Measurements from ENCODE around the gene CAMK1D.
A peak's percentile ranks its signal among the peaks of the same experiment; 100 is the strongest.
"Not testable (repeated sequence)": the region's sequence is repeated elsewhere in the genome, so short reads cannot be mapped to it uniquely, and the experiment has no call there.

The CAMK1D gene

DNA sequence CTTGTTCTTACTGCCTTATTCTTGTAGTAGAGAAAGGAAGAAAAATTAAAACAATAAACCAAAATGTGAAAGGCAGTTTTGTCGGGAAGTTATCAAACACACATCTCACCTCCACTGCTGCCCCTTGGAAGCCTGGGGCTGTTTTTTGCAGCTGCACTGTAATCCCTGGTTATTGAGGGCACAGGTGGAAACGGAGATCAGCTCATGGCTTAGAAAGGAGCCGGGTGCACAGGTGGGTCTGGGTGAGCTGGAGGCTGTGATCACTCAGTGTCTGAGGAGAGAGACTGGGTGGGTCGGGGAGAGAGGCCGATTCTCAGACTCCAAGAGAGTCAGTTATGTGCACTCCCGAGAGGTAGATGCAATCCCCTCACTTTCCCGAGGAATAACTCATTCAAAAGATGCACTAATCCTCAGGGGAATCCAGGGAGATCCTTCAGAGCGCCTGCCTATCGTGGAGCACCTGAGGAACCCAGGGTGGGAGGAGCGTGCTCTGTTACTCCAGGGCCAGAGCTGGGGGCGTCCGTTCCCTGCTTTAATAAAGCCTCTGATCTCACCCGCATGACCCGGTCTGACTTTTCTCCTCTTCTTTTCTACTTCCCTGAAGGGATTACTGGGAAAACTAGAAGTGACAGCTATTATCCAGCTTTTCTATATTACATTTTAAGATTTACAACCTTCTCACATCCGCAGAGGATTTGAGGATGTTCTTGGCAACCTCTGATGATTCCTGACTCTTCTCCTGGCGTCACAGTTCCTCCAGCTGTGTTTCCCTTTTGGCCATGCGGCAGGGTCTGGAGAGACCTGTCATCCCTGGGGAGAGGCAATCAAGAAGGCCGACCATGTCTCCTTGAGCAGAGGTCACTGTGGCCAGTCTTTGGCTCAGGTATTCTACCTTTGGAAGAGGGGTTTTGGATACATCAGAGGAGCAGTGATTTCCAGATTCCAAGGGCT, 82.1 kb downstream of the CAMK1D start:
- DNase-seq, result no peak

DNA sequence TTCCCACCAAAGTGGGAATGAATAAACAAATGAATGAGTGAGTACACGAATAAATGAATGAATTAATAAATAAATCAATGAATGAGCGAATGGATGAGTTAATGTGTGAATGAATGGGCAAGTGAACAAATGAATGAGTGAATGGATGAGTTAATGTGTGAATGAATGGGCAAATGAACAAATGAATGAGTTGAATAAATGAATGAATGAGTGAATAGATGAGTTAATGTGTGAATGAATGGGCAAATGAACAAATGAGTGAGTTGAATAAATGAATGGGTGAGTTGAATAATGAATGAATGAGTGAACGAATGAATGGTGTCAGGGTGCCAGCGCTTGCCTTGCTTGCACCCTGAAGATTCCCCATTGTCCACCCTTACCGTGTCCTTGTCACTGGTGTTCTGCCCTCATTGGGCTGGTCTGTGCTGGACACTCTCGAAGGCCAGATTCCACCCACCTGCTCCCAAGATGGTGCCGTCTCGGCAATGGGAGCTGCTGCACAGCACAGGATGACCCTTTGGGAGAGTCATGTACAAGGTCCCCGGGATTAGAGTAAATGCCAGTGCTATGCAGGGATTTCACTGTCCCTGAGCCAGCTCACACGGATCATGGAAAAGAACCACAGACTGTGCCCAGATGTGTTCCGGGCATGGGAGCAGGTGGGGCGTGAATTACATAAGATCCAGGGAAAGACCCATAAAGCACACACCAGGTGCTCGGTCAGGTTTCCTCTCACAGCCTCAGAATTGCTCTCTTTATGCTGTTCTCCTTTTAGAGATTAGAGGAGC, 83.2 kb downstream of the CAMK1D start:
- DNase-seq, result no peak

DNA sequence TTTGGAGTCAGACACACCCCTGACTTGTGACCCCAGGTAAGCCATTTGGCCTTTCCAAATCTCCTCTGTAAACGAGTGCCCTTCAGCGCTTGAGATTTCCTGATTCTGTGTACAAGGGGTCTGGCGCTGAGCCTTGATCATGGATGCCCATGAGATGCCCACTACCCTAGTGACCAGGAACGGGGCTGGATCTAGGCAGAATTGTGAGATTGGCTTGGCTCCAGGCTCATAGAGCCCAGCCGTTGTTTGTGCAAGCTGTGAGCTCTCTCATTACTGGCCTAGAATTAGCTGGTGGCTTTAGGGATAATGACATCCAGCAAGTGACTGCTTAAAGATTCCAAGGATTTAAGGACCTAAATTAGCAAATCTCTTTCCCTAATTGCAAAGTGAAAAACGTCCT, 84.9 kb downstream of the CAMK1D start:
- no peak for DNase-seq

DNA sequence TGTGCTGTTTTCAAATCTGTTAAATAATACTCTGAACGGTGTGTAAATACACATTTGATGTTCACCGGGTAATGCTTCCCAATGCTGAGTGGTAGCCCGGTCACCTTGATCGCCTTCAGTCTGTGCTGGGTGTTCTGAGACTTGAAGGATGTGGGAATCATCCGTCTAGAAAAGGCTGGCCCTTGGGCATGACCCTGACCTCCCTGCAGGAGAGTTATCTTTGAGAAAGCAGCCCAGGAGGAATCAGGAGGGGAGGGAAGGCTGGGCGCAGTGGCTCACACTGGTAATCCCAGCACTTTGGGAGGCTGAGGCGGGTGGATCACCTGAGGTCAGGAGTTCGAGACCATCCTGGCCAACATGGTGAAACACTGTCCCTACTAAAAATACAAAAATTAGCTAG, 85.3 kb downstream of the CAMK1D start:
- not testable (repeated sequence) for DNase-seq

DNA sequence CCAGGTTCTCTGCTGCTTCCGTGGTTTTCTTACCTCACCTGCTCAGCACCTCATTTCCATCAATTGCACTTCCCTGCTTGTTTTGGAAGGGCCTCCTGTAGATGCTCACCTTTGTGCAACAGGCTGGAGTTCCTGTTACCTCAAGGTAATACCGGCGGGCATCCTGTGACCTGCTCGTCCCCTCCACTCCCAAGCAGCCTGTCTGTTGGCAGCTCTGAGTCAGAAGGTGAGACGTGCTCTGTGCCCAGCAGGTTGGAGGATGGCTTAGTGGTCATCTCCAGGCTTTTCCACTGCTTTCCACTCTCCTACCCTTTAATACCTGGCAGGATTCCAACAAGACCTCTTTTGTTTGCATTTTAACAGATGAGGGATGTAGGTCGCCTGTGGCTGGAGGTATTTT, 86.0 kb downstream of the CAMK1D start:
- no peak for DNase-seq

DNA sequence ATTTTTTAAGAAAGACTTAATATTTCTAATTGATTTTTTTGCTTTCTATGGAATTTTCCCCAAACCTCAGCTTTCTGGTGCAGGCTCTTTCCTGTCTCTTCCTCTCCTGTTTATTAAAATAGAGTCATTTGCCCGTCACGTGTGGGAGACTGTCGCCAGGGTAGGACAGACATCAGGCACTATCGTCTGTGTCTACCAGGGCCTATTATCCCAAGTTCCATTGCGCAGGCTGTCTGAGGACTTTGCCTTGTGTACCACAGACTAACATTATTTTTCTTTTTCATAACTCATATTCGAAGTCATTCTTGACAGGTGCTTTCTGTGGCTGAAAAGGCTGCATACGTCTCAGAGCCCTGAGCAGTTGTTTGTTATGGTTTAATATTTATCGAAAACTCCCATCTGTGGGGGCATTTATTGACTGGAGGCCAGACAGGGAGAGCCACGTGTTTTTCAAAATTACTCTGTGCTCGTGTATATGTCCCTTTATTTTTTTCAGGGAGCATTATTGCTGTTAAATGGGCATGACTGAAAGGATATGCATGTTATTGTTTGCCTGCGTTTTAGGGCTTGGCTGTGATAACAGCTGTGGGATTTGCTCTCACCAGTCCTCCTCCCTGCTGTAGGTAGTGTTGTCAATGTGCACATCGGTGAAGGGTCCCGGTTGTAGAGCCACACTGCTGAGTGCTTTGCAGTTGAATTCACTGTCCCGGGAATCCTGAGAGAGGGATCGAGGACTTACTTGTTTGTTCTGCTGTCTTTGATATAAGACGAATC, 89.8 kb downstream of the CAMK1D start:
- no peak for DNase-seq

DNA sequence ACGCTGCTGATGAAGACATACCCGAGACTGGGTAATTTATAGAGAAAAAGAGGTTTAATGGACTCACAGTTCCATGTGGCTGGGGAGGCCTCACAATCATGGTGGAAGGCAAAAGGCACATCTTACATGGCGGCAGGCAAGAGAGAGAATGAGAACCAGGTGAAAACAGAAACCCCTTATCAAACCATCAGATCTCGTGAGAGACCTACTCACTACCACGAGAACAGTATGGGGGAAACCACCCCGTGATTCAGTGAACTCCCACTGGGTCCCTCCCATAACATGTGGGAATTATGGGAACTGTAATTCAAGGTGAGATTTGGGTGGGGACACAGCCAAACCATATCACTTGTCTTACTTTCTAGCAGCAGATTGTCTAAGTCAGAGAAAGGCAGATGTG, 90.4 kb downstream of the CAMK1D start:
- not testable (repeated sequence) for DNase-seq

DNA sequence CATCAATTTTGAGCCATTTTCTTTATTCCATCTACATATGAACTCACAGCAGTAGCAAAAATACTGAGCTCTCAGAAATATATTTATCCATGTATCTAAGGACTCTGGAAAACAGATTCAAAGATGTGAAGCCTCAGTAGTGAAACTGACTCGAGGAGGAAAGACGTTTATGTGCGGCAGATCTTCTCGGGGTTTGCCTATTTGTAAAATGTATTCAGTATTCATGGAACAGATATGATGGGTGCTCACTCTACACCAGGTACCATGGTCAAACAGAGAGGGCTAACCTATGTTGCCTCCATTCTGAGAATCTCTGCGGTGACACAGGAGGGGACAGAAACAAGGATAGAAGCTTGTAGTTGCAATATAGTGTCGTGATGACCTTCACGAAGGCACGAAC, 93.7 kb downstream of the CAMK1D start:
- DNase-seq, result no peak

DNA sequence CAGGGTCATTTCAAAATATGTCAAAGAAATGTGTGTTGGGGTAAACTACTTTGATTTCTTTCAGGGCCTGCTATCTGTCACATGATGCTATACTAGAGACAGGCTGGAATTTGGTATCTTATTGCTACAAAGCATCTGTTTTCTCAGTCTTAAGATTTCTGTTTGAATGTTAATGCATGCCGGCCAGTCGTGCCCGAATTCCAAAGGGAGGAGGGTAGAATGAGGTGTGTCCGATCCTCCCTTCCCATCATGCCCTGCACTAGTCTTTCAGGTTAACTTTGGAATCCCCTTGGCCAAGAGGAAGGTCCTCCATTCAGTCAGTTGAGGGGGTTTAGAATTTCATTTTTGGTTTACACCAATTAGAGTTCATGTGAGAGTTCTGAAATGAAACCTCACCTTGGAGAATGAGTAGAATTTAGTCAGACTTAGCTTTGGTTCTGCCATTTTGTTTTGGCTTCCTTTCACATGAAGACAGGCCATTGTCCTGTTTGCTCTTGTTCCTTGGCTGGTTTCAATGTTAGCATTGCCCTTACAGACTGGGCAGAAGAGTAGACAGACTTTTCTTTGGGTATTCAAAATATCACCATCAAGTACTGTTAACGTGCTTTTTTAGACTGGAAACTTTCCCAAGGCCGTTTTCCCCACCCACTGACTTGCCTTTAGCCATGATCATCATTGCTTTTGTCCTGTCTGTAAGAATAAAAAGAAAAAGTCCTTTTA, 95.8 kb downstream of the CAMK1D start:
- DNase-seq, result no peak

DNA sequence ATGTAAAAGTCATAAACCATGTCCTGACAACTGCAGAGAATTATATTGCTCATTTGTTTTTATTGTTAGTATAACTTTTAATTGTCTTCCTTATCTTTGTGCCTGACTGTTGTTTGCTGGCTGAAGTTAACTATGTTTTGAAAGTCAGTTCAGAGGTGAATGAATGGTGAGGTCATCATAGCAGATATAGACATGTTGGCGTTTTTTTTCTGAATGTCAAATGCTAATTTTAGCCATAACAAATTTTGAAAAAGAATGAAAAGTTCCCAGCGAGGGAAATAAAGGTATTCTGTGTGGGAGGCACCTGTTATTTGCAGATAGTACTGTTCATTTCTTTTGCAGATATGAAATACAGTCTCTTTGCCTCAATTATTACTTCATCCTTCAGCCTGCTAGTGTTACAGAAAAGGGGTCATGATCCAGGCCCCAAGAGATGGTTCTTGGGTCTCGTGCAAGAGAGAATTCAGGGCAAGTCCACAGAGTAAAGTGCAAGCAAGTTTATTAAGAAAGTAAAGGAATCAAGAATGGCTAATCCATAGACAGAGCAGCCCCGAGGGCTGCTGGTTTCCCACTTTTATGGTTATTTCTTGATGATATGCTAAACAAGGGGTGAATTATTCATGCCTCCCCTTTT, 96.5 kb downstream of the CAMK1D start:
- DNase-seq, result no peak

DNA sequence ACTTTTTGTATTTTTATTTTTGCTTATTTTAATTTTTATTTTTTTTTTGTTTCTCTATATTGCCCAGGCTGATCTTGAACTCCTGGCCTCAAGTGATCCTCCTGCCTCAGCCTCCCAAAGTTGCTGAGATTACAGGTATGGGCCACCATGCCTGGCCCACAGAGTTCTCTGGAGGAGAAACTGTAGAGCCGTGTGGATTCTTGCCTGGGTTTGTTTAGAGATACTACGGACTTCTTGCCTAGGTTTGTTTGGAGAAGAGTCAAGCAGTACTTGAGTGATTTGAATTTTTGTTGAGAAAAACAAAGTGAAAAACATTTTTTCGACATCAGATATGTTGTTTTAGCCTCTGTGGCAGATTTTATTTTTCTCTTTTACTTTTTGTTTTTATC, 99.0 kb downstream of the CAMK1D start:
- no peak for DNase-seq

DNA sequence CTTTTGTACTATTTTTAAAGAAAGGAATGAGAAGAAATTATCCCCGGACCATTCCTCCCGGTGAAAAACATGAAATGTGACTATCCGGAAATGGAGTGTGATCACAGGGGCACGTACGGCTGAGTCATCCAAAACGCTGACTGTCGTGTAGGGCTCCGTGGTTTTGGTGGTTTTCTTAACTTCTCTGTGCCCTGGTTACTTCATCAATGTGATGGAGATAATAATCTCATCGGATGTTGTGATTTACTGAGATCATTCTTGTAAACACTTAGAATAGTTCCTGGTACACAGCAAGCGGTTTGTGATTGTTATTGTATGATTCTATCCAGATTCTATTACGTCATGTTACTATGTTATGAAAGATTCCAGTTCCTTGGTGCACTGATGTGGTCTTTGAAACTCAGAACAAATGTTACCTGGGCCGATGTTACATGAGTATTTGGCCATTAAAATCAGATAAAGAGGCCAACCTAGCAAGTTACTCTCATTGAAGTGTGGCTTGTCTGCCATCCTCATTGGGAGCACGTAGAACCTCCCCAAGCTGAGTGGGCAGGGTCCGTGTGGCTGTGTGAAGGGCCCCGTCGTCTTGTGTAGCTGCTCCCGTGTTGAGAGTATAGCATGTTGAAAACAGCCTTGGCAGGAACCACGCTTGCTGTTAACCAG, 99.5 kb downstream of the CAMK1D start:
- peak; percentile 90 for DNase-seq

DNA sequence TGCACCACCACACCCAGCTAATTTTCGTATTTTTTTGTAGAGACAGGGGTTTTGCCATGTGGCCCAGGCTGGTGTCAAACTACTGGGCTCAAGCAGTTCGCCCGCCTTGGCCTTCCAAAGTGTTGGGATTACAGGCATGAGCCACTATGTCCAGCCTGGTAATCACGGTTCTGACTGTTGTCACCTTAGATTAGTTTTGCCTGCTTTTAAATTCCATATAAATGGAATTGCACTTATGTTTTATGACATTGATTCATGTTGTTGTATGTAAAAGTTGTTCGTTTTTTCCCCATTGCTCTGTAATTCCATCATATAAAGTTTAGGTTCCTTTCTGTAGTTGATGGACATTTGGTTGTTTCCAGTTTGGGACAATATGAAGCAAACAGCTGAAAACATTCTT, 106.0 kb downstream of the CAMK1D start:
- DNase-seq, result no peak

DNA sequence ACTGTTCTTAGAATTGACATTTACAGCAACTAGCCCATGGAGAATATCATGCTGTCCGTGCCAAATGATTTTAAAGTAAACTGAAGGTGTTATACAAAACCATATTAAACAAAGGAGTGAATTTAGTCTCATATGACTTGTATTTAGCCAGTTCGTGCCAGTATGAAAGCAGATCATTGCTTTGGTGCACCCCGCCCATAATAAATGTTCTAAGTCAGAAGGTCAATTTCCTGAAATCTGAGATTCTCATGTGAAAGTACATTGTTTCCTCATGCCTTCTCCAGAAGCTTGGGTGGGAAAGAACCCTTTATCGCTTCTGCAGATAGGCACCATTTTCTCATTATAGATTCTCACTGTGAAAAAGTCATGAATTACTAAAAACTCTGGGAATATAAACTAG, 106.4 kb downstream of the CAMK1D start:
- no peak for DNase-seq

DNA sequence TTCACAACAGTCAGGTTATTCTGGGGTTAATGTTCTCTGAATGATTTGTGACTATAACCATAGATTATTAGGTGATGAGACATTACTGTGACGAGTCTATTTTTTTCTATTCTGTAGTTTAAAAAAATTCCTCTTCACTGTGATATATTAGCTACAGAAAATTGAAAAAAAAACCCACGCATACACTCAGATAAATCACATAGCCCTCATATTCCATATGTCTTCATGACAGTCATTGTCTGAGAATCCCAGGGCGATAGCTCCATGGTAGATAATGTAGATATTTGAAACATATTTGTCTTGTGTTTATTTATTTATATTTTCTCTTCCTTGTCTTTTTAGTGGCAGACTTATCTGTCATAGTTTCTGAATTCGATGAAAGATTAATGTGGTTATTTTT, 110.0 kb downstream of the CAMK1D start:
- DNase-seq, result peak; percentile 44

DNA sequence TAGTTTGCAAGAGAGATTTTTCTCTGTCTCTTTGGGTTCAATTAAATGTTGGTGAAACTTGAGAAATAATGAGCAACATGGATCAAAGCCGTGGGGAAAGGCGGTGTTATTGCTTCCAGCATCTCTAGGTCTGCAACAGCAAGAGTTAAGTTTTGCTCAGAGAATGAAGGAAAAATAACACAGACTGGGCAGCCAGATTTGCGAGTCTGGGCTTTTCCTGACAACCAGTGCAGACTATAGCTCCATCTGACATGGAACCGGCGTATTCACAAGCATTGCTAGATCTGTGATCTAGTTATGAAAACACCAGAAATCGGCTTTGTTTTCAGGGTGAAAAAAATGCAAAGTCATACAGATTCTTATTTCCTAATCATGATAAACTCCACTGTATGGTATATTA, 110.4 kb downstream of the CAMK1D start:
- DNase-seq, result no peak

DNA sequence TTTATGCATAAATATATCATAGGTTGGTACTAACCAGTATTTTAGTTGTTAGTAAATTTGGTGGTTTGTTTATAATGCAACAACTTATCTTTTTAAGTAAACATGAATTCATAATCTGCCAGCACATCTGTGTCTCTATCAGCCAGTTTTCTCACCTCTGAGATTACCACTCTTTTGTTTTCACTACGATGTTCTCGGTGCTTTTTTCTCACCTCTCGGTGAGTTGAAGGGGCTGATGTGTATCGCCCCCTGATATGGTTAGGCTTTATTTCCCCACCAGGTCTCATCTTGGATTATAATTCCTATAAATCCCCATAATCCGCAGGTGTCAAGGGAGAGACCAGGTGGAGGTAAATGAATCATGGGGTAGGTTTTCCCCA, 114.1 kb downstream of the CAMK1D start:
- no peak for DNase-seq

DNA sequence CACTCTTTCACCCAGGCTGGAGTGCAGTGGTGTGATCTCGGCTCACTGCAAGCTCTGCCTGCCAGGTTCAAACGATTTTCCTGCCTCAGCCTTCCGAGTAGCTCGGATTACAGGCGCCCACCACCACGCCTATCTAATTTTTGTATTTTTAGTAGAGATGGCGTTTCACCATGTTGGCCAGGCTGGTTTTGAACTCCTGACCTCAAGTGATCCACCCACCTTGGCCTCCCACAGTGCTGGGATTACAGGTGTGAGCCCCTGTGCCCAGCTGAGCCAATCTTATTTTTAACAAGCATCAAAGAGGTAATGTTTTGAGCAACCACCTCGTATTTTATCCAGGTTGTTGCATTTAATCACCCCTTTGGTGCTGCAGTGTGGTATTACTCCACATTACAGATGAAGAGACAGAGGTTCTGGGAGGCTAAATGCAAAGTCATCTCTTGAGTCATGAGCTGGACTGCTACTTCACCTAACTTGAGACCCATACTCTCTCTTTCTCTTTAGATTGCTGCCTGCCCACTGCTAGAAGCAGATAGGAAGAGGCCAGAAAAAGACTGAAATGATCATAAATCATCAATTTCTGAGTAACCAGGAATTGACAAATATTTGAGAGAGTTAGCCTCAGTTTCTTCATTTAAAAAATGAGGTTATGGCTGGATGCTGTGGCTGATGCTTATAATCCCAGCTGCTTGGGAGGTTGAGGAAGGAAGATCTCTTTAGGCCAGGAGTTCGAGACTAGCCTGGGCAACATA, 116.2 kb downstream of the CAMK1D start:
- DNase-seq, result no peak

DNA sequence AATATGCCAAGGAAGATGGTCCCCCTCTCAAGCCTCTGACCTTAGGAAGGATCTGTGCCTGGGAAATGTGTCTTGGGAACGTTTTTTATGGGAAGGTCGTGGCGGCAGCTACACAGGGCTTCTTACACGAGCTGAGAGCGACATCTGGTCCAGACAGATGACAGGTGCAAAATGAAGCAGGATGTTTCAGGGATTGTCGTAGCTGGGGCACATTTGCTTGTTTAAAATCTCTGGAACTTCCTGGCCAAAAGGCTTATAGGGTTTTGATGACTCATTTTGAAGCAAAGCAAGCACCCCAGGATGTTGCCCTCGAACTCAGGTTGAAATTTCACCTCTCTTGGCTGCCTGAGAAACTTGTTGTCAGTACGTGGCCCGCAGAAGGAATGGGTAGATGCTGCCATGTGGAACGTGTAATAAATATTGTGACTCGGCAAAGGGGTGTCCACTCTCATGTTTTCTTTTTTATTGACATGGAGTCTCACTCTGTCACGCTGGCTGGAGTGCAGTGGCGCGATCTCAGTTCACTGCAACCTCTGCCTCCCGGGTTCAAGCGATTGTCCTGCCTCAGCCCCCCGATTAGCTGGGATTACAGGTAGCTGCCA, 117.5 kb downstream of the CAMK1D start:
- DNase-seq, result peak; percentile 30

DNA sequence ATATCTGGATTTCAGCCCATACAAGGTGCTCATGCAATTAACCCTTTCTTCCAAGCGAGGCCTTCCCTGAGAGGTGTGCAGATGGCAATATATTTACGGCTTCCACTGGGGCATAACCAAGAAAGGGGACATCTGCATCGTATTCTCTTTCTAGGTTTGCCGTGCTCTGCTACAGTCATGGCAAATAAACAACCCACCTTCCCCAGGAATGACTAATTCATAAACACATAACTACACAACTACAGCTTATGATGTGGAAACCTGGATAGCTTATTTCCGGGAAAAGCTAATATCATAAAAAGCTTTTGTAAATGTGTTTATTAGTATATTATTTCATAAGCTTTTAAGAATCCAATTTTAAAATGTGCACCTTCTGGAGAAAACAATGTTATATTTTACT, 120.0 kb downstream of the CAMK1D start:
- no peak for DNase-seq

Data from fibroblast of skin of right biceps (primary cell).